GM19438 (cell line): ENCODE data around the gene PPP2R2D.
"Not testable (repeated sequence)": the region's sequence is repeated elsewhere in the genome, so short reads cannot be mapped to it uniquely, and the experiment has no call there.

ENCODE experiments used
- ATAC-seq: cut with Tn5 transposase; IDR thresholded peaks from one replicate; pipeline ENCODE4 v1.9.1; 2021; ENCODE audit warnings: low read depth; ENCODE audit not compliant: unreplicated experiment

Gene PPP2R2D

GRCh38 chr10:131987786-131988185 is 87.0 kb downstream of the PPP2R2D start:
- ATAC-seq: not testable (repeated sequence)

GRCh38 chr10:131991726-131992125 is 90.9 kb downstream of the PPP2R2D start:
- ATAC-seq: no peak

GRCh38 chr10:131993275-131993674 is 92.5 kb downstream of the PPP2R2D start:
- no peak for ATAC-seq

GRCh38 chr10:131994435-131994834 is 93.6 kb downstream of the PPP2R2D start:
- ATAC-seq: no peak

GRCh38 chr10:131996466-131997365 is 95.9 kb downstream of the PPP2R2D start:
- ATAC-seq: no peak

GRCh38 chr10:131997366-131998049 is 96.7 kb downstream of the PPP2R2D start:
- ATAC-seq: no peak

GRCh38 chr10:131998050-131998844 is 97.4 kb downstream of the PPP2R2D start:
- no peak for ATAC-seq

GRCh38 chr10:131998845-131999681 is 98.3 kb downstream of the PPP2R2D start:
- ATAC-seq: no peak

- no peak for ATAC-seq
Observed at GRCh38 chr10:132001238-132001972, 100.6 kb downstream of the PPP2R2D start.

GRCh38 chr10:132002004-132002403 is 101.2 kb downstream of the PPP2R2D start:
- ATAC-seq: no peak

- ATAC-seq: no peak
Observed at GRCh38 chr10:132003282-132003924, 102.6 kb downstream of the PPP2R2D start.

GRCh38 chr10:132004052-132004451 is 103.2 kb downstream of the PPP2R2D start:
- no peak for ATAC-seq

GRCh38 chr10:132005147-132005546 is 104.3 kb downstream of the PPP2R2D start:
- no peak for ATAC-seq

- no peak for ATAC-seq
Observed at GRCh38 chr10:132006966-132007365, 106.2 kb downstream of the PPP2R2D start.

GRCh38 chr10:132007681-132008080 is 106.9 kb downstream of the PPP2R2D start:
- no peak for ATAC-seq
